ENCODE data around the gene ANKRD30A. TPM values are rescaled to one million over a fixed set of nuclear protein-coding genes. Genes with fewer than 3 reads are reported as not detected.
A peak's percentile ranks its signal among the peaks of the same experiment; 100 is the strongest.
"Not testable (repeated sequence)": the region's sequence is repeated elsewhere in the genome, so short reads cannot be mapped to it uniquely, and the experiment has no call there.

Gene ANKRD30A, protein sequence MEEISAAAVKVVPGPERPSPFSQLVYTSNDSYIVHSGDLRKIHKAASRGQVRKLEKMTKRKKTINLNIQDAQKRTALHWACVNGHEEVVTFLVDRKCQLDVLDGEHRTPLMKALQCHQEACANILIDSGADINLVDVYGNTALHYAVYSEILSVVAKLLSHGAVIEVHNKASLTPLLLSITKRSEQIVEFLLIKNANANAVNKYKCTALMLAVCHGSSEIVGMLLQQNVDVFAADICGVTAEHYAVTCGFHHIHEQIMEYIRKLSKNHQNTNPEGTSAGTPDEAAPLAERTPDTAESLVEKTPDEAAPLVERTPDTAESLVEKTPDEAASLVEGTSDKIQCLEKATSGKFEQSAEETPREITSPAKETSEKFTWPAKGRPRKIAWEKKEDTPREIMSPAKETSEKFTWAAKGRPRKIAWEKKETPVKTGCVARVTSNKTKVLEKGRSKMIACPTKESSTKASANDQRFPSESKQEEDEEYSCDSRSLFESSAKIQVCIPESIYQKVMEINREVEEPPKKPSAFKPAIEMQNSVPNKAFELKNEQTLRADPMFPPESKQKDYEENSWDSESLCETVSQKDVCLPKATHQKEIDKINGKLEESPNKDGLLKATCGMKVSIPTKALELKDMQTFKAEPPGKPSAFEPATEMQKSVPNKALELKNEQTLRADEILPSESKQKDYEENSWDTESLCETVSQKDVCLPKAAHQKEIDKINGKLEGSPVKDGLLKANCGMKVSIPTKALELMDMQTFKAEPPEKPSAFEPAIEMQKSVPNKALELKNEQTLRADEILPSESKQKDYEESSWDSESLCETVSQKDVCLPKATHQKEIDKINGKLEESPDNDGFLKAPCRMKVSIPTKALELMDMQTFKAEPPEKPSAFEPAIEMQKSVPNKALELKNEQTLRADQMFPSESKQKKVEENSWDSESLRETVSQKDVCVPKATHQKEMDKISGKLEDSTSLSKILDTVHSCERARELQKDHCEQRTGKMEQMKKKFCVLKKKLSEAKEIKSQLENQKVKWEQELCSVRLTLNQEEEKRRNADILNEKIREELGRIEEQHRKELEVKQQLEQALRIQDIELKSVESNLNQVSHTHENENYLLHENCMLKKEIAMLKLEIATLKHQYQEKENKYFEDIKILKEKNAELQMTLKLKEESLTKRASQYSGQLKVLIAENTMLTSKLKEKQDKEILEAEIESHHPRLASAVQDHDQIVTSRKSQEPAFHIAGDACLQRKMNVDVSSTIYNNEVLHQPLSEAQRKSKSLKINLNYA (N-terminal part only)
- 0.12 TPM for total RNA-seq
- long read RNA-seq, result 0 reads

DNA sequence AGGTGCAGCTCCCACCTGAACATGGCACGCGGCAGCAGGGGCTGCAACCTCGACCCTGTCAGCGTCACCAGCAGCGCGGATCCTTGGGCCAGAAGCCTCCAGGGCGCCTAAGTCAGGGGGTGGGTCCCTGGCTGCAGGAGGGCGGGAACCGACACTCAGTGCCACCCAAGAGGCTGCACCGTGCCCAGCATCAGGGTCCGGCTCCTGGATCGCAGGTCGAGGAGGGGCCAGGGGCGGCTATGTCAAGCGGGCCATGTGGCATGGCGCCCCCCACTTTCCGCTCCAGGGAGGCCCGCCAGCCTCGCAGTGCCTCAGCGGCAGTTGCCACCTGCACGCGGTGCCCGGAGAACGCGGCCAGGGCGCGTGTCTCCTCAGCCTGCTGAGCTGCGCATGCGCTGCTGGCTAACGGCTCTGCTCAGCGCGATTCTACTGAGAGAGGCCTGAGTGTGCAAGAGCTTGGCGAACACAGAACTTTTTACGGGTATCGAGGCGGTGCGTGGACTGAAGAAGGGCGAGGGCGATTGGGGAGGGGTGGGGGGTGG is at the start of gene ANKRD30A:
Gene ANKRD30A (plus strand): TSS at position 408 of the 542 bp plus-strand sequence. CDS start 190 bp downstream, outside the sequence.
- H3K4me1 ChIP-seq, result no peaks in the 10 kb centered on the region
- H3K4me3 ChIP-seq, result no peak within 1 kb of the TSS
- intact Hi-C loops (cut with DNase I), result no loop called here
- DNase-seq (no peak), ATAC-seq (peak; percentile 19)
- H3K9me3 ChIP-seq, result no peaks in the 10 kb centered on the region
- no peaks in the 10 kb centered on the region for H3K27me3 ChIP-seq
- no peak within 1 kb of the TSS for H3K27ac ChIP-seq
- H3K36me3 ChIP-seq, result no peaks in the 10 kb centered on the region
- TF ChIP-seq, protein P1, sequence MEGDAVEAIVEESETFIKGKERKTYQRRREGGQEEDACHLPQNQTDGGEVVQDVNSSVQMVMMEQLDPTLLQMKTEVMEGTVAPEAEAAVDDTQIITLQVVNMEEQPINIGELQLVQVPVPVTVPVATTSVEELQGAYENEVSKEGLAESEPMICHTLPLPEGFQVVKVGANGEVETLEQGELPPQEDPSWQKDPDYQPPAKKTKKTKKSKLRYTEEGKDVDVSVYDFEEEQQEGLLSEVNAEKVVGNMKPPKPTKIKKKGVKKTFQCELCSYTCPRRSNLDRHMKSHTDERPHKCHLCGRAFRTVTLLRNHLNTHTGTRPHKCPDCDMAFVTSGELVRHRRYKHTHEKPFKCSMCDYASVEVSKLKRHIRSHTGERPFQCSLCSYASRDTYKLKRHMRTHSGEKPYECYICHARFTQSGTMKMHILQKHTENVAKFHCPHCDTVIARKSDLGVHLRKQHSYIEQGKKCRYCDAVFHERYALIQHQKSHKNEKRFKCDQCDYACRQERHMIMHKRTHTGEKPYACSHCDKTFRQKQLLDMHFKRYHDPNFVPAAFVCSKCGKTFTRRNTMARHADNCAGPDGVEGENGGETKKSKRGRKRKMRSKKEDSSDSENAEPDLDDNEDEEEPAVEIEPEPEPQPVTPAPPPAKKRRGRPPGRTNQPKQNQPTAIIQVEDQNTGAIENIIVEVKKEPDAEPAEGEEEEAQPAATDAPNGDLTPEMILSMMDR (IDR thresholded peaks at IDR 0.05), result no peak

DNA sequence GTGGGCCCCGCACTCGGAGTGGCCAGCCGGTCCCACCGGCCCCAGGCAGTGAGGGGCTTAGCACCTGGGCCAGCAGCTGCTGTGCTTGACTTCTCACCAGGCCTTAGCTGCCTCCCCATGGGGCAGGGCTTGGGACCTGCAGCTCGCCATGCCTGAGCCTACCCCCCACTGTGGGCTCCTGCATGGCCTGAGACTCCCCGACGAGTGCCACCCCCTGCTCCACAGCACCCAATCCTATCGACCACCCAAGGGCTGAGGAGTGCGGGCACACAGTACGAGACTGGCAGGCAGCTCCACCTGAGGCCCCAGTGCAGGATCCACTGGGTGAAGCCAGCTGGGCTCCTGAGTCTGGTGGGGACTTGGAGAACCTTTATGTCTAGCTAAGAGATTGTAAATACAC is 49.3 kb upstream of the ANKRD30A start:
- DNase-seq; intact Hi-C loops (cut with DNase I); H3K27me3 ChIP-seq; H3K36me3 ChIP-seq; ATAC-seq; H3K9me3 ChIP-seq; H3K4me1 ChIP-seq; H3K27ac ChIP-seq; H3K4me3 ChIP-seq: not testable (repeated sequence)

DNA sequence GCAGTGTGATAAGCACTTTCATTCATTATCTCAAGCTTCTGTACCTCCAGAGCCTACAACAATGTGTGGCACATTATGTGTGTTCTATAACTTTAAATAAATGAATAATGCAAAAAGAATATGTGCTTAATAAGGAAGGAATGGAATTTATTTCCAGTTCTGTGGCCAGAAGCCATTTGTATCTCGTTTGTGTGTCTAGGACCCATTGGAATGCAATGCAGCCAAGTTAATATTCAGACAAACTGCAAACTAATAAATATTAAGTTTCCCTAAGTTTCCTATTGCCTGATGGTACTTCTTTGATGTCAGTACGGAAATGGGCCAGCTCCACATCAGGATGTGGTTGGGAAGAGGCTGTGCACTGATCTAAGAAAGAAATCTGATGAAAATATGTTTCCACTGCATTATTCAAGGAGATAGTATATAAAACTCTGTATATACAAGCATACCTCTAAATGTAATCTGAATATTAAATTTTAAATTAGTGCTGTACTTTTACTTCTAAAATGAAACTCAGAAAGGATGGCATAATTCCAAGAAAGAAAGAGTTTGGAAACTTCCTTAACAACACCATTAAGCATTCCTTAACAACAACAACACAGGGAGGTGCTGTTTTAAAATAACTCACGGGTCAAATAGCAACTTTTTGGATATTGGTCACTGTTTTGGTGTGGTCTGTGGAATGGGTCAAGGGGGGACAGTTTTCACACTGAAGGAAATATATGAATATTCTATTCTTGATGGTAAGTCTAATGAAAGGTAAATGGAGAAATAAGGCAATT is 29.4 kb upstream of the ANKRD30A start:
- H3K36me3 ChIP-seq, result no peaks in the 10 kb centered on the region
- H3K4me3 ChIP-seq, result no peak overlapping the region
- no peak for ATAC-seq
- H3K27me3 ChIP-seq, result no peaks in the 10 kb centered on the region
- TF ChIP-seq, protein P1 (IDR thresholded peaks at IDR 0.05), result no peak
- DNase-seq, result no peak
- H3K27ac ChIP-seq, result no peak overlapping the region
- H3K9me3 ChIP-seq, result no peaks in the 10 kb centered on the region
- intact Hi-C loops (cut with DNase I), result no loop called here
- H3K4me1 ChIP-seq, result no peaks in the 10 kb centered on the region

DNA sequence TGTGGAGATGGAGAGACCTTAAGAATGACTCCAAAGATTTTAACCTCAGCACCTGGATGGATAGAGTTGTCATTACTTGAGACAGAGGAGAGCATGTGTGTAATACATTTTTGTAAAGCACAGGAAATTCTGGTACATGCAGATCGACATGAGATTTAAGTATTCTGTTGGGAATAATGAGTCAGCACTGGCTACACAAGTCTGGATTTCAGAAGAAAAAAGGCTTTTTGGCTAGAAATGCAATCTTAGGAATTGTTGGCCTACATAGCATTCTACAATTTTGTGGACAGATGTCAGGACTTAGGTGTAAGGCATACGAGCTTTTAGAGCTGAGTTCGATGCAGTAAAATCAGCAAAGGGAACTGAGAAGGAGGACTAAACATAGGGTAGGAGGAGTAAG is 24.1 kb upstream of the ANKRD30A start:
- ATAC-seq, result no peak
- no peaks in the 10 kb centered on the region for H3K36me3 ChIP-seq
- no peaks in the 10 kb centered on the region for H3K9me3 ChIP-seq
- H3K27me3 ChIP-seq, result no peaks in the 10 kb centered on the region
- TF ChIP-seq, protein P1 (IDR thresholded peaks at IDR 0.05), result no peak
- intact Hi-C loops (cut with DNase I), result no loop called here
- H3K4me1 ChIP-seq, result no peaks in the 10 kb centered on the region
- no peak overlapping the region for H3K4me3 ChIP-seq
- no peak for DNase-seq
- H3K27ac ChIP-seq, result no peak overlapping the region

DNA sequence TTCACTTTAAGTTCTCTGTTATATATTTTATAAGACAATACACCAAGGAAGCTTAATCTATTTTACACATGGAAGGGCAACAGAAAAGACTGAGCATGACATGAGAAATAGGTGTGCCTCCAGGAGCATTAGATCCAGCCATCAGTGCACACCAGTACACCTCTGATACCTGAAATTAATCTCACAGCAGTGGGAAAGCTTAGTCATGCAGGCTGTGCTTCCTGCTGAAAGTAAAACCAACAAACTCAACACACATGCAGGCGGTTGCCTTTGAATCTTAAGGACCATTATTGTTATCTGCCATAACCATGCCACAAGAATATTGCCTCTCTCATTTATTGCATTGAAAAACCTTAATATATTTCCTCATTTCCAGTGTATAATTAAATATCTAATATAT is 16.4 kb upstream of the ANKRD30A start:
- ATAC-seq (no peak), DNase-seq (no peak)
- intact Hi-C loops (cut with DNase I), result no loop called here
- no peak overlapping the region for H3K4me3 ChIP-seq
- no peaks in the 10 kb centered on the region for H3K9me3 ChIP-seq
- H3K4me1 ChIP-seq, result no peaks in the 10 kb centered on the region
- TF ChIP-seq, protein P1 (IDR thresholded peaks at IDR 0.05), result no peak
- no peaks in the 10 kb centered on the region for H3K27me3 ChIP-seq
- H3K36me3 ChIP-seq, result no peaks in the 10 kb centered on the region
- H3K27ac ChIP-seq, result no peak overlapping the region
